ENCODE results near the gene SLC7A1.

SLC7A1 gene

DNA sequence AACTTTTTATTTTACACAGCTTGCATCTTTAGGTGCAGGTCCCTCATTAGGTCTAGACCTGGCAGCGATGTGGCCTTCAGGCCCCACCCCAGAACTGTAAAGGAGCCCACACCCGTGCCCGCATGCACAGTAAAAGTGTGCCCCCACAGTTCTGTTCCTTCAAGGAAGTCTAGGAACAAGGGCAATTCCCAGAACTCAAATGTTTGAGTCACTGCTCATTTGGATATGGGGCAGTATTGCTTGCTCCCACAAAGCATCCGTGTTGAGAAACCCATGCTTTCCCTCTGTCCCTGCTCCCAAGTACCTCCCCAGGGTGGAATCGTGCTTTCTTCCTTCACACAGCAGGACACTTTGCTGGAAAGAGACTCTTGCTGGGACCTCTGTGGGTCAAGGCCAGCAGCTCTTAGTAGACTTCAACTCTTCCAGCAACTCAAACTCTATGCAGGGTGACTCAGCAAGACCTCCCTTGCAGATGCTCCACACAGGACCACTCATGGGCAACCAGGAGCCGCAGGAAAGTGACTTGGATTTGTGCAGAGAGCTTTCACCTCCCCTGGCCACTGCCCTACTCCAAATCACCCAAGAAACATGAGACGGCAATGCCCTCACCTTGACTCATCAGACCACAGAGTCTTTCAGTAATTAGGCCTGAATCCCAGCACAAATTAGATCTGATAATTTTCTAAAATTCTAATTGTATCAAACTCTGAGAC, 12.3 kb downstream of the SLC7A1 start:
- no peak for DNase-seq (ENCODE audit: low spot score)

DNA sequence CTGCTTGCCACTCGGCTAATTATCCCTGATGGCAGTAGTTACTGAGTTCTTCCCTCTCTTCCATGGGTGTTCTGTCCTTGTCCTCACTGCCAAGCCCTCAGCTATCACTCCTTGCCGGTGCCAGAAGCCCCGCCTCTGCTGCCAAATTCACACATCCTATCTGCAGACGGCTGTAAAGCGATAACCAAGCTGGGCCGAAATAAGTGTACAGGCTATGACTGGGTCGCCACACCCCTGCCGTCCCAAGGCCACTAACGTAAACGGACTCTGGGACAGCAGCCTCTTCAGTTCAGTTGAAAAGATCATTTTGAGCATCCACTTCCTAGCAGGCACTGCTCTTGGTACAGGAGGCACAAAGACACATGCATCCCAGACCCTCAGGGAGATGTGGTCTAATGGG, 13.3 kb downstream of the SLC7A1 start:
- no peak for DNase-seq (ENCODE audit: low spot score)

DNA sequence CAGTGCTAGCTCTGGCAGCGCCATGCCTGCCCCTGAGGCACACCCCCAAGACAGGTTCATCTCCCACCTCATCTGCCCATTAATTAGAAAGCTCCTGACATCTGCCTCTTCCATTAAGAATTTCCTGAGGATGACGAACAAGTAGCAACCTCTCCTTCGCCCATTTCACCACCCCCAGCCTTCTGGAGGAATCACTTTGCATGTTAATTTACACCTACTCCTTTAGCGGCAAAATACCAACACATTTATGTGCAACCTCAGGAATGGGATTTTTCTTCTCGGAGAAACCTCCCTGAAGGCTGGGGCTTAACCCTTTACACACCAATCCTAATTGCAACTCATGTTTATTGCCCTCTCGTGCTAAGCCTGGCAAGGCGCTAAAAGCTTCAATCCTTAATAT, 13.8 kb downstream of the SLC7A1 start:
- no peak for DNase-seq (ENCODE audit: low spot score)

DNA sequence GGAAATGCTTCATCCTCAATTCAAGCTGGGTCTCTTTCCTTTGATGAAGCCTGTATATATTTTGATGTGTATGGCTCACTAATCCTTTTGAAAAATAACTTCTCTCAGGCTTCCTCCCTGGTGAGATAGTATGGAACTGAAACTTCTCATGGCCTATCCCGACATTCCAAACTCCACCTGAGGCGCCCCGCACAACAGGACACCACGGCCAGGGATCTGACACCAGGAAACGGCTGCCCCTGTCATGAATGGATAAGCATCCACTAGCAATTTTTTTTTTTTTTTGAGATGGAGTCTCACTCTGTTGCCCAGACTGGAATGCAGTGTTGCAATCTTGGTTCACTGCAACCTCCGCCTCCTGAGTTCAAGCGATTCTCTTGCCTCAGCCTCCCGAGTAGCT, 16.4 kb downstream of the SLC7A1 start:
- no peak for DNase-seq (ENCODE audit: low spot score)

DNA sequence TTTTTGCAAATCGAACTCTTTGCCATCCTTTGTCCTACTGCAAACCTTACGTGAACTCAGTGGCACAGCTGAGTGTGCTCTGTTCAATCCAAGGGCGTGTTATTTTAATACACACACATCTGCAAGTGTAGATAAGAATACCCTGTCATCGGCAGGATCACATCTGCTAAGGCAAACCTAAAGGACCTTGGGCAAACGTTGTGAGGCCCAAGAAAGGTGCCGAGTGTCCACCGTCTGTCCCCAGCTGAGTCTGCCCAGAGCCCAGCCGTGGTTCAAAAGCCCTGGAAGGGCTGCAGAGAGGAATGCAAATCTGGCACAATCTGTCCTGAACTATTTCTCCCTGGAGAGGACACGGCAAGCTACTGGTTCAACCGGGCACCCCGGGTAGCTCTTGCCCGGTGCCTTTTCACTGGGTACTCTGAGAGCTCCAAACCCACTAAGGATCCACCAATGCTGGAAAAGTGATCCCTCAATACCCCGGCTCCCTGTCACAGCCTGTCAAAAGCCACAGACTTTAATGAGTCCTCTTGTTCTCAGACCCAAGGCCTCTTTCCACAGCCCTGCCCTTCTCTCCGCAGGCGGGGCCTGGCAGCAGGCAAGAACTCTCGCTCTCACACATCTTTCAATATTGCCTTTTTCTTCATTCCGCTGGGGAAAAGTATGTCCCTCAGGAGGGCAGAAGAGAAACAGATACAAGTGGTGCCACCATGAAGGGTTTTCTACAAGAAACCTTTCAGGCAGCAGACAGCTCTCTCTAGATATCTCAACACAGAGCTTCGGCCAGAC, 17.0 kb downstream of the SLC7A1 start:
- DNase-seq (ENCODE audit: low spot score): no peak

DNA sequence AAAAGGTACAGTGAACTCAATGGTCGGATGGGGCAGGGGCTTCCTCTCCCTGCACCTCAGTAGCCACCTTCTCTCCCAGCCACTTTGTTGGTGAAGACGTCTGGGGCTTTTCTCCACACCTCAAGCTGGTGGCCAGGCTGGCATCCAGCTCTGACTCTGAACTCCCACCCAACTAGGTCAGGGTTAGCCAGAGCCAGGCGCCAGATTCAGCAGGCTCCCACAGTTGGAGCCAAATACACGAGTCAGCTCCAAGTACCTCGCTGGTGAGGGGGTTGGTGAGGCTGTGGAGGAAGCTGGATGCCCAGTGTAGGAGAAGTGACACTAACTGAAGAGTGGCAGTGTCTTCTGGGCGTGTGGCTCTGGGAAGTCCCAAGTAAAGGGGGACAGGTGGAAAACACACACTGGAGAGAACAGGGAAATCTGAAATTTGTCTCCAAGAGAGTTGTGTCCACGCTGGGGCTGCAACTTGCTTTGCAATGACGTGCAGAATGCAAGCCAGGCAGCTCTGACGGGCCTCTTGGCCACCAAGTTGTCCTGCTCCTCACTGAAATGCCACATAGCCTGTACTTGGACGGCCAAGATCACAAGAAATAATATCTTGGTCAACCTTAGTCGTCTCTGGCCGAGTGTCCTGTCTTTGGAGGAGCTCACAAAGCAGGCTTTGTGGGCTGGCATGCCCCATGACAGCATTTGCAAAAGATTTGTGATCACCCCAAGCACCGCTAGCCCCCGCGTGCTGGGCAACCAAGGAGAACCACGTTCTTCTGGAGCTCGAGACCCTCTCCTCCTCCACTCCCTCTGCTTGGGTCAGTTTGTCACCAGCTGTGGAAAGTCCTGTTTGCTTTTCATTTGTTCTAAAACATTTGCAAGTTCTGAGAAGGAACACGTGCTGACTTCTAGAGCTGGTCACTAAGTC, 18.1 kb downstream of the SLC7A1 start:
- DNase-seq (ENCODE audit: low spot score): no peak

DNA sequence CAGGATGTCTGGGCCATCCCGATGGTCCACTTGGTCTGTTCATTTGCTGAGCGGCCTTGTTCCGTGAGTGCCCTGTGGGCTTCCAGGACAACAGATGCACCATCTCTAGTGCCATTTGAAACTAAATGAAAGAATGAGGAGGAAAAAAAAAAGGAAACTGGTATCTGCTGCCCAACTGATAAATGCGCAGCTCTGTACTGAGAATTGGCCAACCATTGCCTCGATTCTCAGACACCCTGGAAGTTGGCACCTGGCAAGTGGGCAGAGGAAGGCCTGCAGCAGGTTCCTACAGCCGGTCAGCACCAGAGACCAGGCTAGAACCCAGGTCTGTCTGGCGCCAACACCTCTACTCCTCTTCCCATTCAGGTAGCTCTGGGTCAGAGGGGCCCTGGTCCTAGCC, 18.9 kb downstream of the SLC7A1 start:
- DNase-seq (ENCODE audit: low spot score): no peak

DNA sequence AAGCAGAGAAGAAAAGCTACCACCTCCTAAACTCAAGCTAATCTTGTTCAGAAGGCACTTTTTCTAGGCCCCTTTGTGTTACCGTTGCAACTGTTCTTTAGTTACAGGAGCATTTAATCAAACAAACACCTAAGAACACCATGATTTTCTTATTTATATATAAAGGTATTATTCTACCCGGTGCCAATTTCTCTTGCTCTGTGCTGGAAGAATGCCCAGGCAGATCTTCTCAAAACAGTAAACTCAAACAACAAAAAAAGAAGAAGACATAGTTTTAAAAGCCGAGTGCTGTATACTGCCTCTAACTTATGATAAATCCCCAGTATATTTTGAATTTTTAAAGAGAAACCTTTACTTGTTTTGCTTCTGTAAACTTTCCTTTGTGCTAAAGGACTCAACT, 20.4 kb downstream of the SLC7A1 start:
- DNase-seq (ENCODE audit: low spot score): no peak

DNA sequence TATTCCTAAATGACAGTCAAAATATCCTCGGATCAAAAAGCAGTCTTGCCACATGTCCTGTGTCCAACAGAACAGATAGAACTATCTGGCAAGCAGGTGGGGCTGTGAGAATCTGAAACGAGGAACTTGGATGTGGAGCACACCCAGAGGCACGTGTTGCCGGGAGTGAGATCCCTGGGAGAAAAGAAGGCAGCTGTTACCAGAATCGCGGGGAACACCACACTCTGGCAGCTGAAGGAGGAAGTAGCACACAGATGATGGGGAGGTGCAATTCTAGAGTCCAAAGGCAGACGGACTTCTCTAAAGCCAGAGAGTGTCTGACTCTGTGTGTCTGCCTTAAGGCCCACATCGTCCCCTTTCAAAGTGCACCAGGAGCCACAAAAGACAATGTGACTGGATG, 22.3 kb downstream of the SLC7A1 start:
- DNase-seq (ENCODE audit: low spot score): no peak

DNA sequence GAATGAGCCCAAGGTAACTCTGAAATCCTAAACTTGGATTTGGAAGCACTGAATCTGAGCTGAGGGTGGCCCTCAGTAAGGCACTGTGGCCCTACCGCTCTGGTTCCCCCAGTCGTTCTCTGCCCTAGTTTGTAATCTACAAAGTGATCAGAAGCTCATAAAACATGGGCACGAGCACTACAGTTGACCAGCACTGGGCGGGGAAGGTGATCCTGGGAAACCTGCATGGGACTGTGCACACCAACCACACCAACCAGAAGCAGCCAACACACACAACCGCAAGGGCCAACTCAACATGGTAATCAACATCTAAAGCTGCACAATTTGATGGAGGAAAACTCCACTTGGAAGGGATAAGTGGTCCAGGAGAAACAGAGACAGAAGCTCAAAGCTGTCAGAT, 22.9 kb downstream of the SLC7A1 start:
- DNase-seq (ENCODE audit: low spot score): no peak

DNA sequence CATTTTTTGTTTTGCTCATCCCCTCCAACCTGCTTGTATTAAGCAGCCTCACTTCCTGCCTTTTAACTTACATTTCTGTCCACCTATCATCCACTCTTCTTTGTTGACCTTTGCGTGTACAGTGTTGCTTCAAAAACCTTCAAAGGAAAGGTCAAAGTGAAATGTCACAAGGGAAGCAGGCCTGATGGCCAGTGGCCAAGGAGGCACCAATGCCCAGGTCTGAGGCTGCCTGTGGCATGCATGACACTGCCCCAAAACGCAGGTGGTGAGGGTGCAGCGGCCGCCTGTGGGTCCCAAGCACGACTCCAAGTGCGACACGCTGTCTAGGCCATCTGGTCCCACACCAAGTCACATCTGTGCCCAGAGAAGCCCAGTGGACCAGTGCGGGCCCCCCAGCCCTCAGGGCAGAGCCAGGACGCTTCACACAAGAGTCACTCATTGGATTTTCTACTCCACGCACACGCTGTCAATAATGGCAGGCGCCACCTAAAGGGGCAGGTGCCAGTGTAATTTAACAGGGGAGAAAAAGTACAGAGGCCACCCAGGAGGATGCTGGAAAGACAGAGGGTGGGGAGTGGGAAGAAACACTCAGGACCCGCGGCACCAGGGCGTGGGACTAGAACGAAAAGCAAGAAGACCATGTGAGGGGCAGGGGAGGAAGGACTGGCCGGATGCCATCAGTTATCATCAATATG, 23.5 kb downstream of the SLC7A1 start:
- DNase-seq (ENCODE audit: low spot score): no peak

DNA sequence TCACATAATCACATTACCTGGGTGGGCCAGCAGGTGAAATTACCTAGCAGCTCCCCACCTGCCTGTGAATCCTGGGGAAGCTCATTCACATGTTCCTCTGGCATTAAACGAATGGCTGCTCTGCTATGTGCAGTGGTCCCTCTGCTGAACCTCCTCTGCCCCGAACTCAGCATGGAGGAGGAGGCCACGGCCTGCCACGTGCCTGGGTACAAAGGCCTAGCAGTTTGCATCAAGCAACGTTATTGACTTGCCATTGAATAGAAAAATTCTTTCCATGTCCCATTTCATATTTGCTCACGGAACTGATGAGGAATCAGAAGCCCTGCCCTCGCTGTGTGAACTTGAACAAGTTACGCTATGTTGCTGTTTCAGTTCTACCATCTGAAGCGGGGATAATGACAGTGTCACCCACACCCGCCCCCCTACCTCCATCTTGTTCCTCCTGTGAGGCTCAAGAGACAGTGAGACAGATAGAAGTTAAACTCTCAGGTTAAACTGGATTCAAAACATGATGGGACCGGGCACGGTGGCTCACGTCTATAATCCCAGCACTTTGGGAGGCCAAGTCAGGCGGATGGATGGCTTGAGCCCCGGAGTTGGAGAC, 25.3 kb downstream of the SLC7A1 start:
- no peak for DNase-seq (ENCODE audit: low spot score)

DNA sequence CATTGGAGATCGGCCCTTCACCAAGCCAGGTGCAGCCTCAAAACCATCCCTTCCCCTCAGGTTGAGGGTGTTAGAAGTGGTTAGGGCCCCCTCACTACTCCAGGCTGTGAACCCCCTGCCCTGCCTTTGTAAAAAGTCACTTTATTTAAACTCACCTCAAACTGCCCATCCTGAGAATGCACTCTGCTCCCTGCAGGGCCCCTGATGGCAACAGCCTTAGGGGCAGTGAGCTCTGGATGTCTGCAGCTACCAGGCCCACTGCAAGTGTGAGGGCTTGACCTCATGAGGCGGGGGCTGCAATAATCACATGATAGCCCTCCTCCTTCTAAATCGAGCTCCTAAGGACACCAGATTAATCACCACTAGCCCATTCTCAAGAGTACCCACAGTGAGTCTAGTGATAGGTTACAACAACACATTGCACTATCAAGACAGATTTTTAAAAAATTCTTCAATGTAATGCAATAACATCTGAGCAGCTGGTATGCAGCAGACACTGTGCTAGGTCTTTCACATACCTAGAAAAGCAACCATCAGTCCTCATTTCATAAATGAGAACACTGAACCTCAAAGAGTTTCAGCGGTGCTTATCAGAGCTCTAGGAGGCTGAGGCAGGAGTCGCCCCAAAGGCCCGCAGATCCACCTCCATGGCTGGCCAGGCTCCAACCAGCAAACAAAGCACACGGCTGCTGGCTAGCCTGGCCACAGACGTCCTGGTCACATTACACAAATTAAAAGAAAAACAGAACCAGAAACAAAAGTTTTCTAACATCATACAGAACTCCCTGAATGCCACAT, 26.0 kb downstream of the SLC7A1 start:
- no peak for DNase-seq (ENCODE audit: low spot score)

DNA sequence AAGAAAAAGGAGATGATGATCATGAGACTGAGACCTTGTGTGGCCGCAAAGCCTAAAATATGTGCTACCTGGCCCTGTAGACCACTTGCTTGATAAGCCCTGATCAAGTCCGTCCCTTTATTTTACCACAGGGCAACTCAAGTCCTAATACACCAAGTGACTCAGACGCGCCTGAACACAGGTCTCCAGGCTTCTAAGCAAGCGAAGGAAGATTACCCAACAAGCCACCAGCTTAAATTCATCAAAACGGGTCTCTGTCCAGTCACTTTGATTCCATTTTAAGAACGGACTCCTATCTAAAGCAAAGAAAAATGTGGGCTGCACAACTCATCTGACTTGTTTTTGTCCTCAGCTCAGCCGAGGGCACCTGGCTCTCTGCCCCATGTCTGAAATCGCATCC, 26.8 kb downstream of the SLC7A1 start:
- no peak for DNase-seq (ENCODE audit: low spot score)

DNA sequence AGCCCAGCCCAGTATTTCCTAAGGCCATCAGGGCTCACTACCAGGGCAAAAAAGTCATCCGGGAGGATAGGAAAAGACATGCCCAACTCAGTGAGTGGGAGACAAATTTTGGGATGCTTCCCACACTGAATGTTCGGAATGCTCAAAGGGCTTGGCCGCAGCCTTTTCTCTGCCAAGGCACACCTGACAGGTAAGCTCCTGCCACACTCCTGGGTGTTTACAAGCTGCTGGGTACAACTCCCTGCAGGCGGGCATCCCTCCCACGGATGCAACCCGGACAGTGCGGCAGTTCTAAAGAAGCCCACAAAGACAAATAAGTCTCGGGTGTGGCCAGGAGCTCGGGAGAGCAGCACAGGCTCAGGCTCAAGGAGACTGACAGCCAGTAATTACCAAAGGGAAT, 28.1 kb downstream of the SLC7A1 start:
- DNase-seq (ENCODE audit: low spot score): no peak

DNA sequence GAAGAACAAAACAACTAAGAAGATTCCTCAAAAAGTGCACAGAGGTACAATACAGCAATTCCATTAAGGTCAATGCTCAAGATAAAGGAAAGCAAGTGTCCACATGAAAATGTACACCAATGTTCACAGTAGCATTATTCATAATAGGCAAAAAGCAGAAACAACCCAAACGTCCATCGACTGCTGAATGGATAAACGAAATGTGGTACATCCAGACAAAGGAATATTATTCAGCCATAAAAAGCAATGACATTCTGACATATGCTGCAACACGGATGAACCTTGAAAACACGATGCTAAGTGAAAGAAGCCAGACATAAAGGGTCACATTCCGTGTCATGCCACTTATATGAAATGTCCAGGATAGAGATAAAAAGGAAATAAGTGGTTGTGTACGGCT, 29.3 kb downstream of the SLC7A1 start:
- DNase-seq (ENCODE audit: low spot score): no peak

DNA sequence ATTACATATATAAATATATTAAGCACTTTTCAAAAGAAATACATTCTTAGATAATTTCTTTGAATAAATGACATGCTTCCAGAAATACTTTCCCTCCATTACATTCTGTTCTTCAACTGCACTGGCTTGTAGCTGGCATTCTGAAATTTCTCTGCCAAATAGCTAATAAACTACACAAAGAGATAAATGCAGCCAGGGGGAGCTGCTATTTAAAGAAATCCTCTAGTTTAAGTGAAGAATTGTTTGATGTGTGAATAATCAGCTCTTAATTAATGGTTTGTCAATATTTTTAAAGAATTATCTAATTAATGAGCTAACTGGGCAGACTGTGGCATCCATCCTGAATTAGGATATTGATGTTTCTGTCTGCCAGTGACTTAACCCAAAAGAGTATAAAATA, 30.7 kb downstream of the SLC7A1 start:
- no peak for DNase-seq (ENCODE audit: low spot score)

DNA sequence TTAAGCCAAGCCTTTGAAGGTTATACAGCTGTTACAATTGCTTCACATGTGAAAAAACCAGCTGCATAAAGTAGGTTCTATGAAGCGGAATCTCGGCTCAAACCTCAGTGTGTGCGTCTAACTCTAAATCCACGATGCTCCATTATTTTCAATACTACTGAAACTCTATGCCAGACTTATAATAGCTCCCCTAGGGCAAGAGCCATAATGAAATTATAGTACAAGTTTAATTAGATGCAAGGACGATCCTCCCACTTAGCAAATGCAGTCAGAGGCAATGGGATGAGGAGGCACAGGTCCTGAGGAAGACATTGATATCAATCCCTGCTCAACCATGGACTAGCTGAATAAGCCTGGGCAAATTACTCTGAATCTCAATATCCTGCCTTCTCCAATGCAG, 31.1 kb downstream of the SLC7A1 start:
- no peak for DNase-seq (ENCODE audit: low spot score)

DNA sequence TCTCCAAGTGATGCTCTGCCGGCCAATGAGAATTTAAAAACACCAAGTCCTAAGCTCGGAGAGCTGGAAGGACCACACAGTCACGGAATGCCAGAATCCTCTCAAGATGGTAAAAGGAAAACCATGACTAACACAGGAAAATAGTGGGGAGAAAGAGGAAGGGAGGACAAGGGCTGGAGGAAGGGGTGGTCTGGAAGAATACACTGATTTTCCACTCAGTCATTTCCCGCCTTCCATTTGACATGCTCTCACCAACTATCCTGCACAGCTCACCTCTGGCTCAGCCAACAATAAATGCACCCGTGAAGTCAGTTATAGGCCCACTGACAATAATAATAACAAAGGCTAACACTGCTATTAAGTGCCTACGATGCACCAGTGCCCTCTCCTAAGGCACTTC, 31.5 kb downstream of the SLC7A1 start:
- no peak for DNase-seq (ENCODE audit: low spot score)

DNA sequence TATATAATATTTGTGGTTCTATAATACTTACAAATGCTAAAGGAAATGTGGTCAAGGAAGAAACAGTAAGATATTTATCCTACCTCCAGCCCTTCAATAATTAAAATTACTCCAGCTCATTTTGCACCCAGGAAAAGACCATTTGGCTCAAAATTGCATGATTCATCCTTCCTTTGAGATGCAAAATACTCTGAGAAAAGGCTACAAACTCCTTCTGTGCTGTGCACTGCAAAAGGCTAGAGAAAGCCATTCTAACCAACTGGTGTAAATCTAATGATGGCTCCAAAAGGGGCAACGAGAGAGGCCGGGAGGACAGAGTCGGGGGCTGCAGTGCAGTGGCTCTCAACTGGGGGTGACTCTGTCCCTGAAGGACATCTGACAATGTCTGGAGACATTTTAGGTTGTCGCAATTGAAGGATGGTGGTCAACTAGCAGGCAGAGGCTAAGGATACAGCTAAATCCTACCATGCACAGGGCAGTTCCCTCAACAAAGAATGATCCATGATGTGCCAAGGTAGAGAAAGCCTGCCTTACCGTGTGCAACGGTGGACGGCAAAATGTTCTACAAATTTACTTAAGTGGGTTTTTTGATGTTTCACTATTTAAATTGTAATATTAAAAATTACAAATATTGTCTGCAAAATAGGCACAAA, 32.6 kb downstream of the SLC7A1 start:
- DNase-seq (ENCODE audit: low spot score): no peak

Measured in iPS-NIHi11 (cell line).